HAP-1 (cell line): Measurements from ENCODE around the gene ERFL.

Source experiments
- DNase-seq, 2 experiments: peaks; one replicate each; pipeline ENCODE4 v3.0.0-alpha.2; 2016 to 2020; ENCODE audit warnings: low spot score in 2 of 2
- H3K27me3 ChIP-seq: fragments of 250-450 bp; sonication (Bioruptor Pico); 2 replicates; pipeline ENCODE4 v1.5.1; 2020; ENCODE audit warnings: low read depth, mild to moderate bottlenecking, moderate library complexity
- H3K36me3 ChIP-seq: fragments of 250-450 bp; sonication (Bioruptor Pico); replicated peaks from 2 replicates; pipeline ENCODE4 v1.5.1; 2020; ENCODE audit warnings: mild to moderate bottlenecking
- H3K4me1 ChIP-seq: fragments of 250-450 bp; sonication (Bioruptor Pico); 2 replicates; pipeline ENCODE4 v1.5.1; 2020; ENCODE audit warnings: mild to moderate bottlenecking
- H3K4me3 ChIP-seq: fragments of 250-450 bp; sonication (Bioruptor Pico); 2 replicates; pipeline ENCODE4 v1.5.1; 2020; ENCODE audit warnings: mild to moderate bottlenecking, moderate library complexity
- H3K9me3 ChIP-seq: fragments of 250-450 bp; sonication (Bioruptor Pico); 2 replicates; pipeline ENCODE4 v1.5.1; 2020; ENCODE audit warnings: mild to moderate bottlenecking, moderate library complexity
- in situ Hi-C: fragments of 300-500 bp; cut with MboI; formaldehyde crosslinking; loops from 3 replicates; pipeline ENCODE4 v1.14.3; 2020; ENCODE audit warnings: low sequenced_read_pairs, inconsistent platforms, mixed read lengths

ERFL gene

GRCh38 chr19:41896581-41896942, 31.7 kb downstream of the ERFL start:
- Histone ChIP-seq H3K4me1 (no peaks in the 10 kb centered on the region), H3K36me3 (peaks cover 34% of the 10 kb centered on the region), H3K4me3 (no peak overlapping the region), H3K9me3 (no peaks in the 10 kb centered on the region), H3K27me3 (no peaks in the 10 kb centered on the region)
- DNase-seq, result no peak
- in situ Hi-C loops, result no loop called here

GRCh38 chr19:41895745-41896580, 32.3 kb downstream of the ERFL start:
- Histone ChIP-seq H3K4me3 (no peak overlapping the region), H3K27me3 (no peaks in the 10 kb centered on the region), H3K9me3 (no peaks in the 10 kb centered on the region), H3K4me1 (no peaks in the 10 kb centered on the region), H3K36me3 (peaks cover 29% of the 10 kb centered on the region)
- no peak for DNase-seq
- in situ Hi-C loops, result no loop called here

GRCh38 chr19:41894350-41894749, 33.9 kb downstream of the ERFL start:
- Histone ChIP-seq H3K4me3 (no peak overlapping the region), H3K9me3 (no peaks in the 10 kb centered on the region), H3K36me3 (peaks cover 22% of the 10 kb centered on the region), H3K27me3 (no peaks in the 10 kb centered on the region), H3K4me1 (no peaks in the 10 kb centered on the region)
- DNase-seq, result no peak
- in situ Hi-C loops, result no loop called here

- DNase-seq, result peak in 1 of 2 experiments; percentile 35
- H3K27me3 ChIP-seq, result no peaks in the 10 kb centered on the region
- H3K9me3 ChIP-seq, result no peaks in the 10 kb centered on the region
- H3K36me3 ChIP-seq, result peaks cover 23% of the 10 kb centered on the region
- no peak overlapping the region for H3K4me3 ChIP-seq
- in situ Hi-C loops, result no loop called here
- no peaks in the 10 kb centered on the region for H3K4me1 ChIP-seq
Observed at GRCh38 chr19:41893899-41894298, 34.4 kb downstream of the ERFL start.

- Histone ChIP-seq H3K27me3 (no peaks in the 10 kb centered on the region), H3K36me3 (peaks cover 13% of the 10 kb centered on the region)
- in situ Hi-C loops, result no loop called here
Observed at GRCh38 chr19:41892173-41892902, 35.9 kb downstream of the ERFL start.

GRCh38 chr19:41890936-41891335, 37.3 kb downstream of the ERFL start:
- in situ Hi-C loops, result no loop called here
- H3K4me1 ChIP-seq, result no peaks in the 10 kb centered on the region
- no peaks in the 10 kb centered on the region for H3K9me3 ChIP-seq
- H3K4me3 ChIP-seq, result no peak overlapping the region
- no peak for DNase-seq
- H3K27me3 ChIP-seq, result no peaks in the 10 kb centered on the region
- H3K36me3 ChIP-seq, result peaks cover 12% of the 10 kb centered on the region

More at GRCh38 chr19:41892173-41892902, 35.9 kb downstream of the ERFL start:
- no peaks in the 10 kb centered on the region for H3K9me3 ChIP-seq
- H3K4me3 ChIP-seq, result no peak overlapping the region
- H3K4me1 ChIP-seq, result no peaks in the 10 kb centered on the region
- no peak for DNase-seq

- in situ Hi-C loops, result no loop called here
- Histone ChIP-seq H3K27me3 (no peaks in the 10 kb centered on the region), H3K36me3 (peaks cover 4% of the 10 kb centered on the region), H3K4me1 (peaks cover 2% of the 10 kb centered on the region; the same call in 1 of the 2 replicates), H3K9me3 (no peaks in the 10 kb centered on the region), H3K4me3 (no peak overlapping the region)
- no peak for DNase-seq
Observed at GRCh38 chr19:41889896-41890295, 38.4 kb downstream of the ERFL start.

GRCh38 chr19:41888926-41889325, 39.3 kb downstream of the ERFL start:
- no peak for DNase-seq
- Histone ChIP-seq H3K4me1 (peaks cover 5% of the 10 kb centered on the region; the same call in 1 of the 2 replicates), H3K9me3 (no peaks in the 10 kb centered on the region), H3K27me3 (no peaks in the 10 kb centered on the region), H3K36me3 (peaks cover 4% of the 10 kb centered on the region; the same call in 1 of the 2 replicates), H3K4me3 (no peak overlapping the region)
- in situ Hi-C loops, result no loop called here

- peaks cover 9% of the 10 kb centered on the region for H3K4me1 ChIP-seq
- H3K9me3 ChIP-seq, result no peaks in the 10 kb centered on the region
- H3K36me3 ChIP-seq, result peaks cover 4% of the 10 kb centered on the region; the same call in 1 of the 2 replicates
- in situ Hi-C loops, result no loop called here
- no peak overlapping the region for H3K4me3 ChIP-seq
- no peaks in the 10 kb centered on the region for H3K27me3 ChIP-seq
- no peak for DNase-seq
Observed at GRCh38 chr19:41887711-41888382, 40.4 kb downstream of the ERFL start.

- in situ Hi-C loops, result no loop called here
- H3K4me1 ChIP-seq, result peaks cover 9% of the 10 kb centered on the region
- peaks cover 4% of the 10 kb centered on the region; the same call in 1 of the 2 replicates for H3K36me3 ChIP-seq
- no peaks in the 10 kb centered on the region for H3K27me3 ChIP-seq
- H3K9me3 ChIP-seq, result no peaks in the 10 kb centered on the region
- no peak overlapping the region for H3K4me3 ChIP-seq
- DNase-seq, result no peak
Observed at GRCh38 chr19:41886761-41887710, 41.2 kb downstream of the ERFL start.

GRCh38 chr19:41883821-41884733, 44.2 kb downstream of the ERFL start:
- in situ Hi-C loops, result no loop called here
- H3K9me3 ChIP-seq, result no peaks in the 10 kb centered on the region
- H3K4me3 ChIP-seq, result peak overlapping the region; percentile 66
- no peaks in the 10 kb centered on the region for H3K27me3 ChIP-seq
- DNase-seq, result peak; percentile 94 to 96
- peaks cover 9% of the 10 kb centered on the region for H3K4me1 ChIP-seq
- peaks cover under 1% of the 10 kb centered on the region; the same call in 1 of the 2 replicates for H3K36me3 ChIP-seq

- H3K9me3 ChIP-seq, result no peaks in the 10 kb centered on the region
- in situ Hi-C loops, result no loop called here
- peak overlapping the region; percentile 66 for H3K4me3 ChIP-seq
- no peak for DNase-seq
- no peaks in the 10 kb centered on the region; the same call in 1 of the 2 replicates for H3K36me3 ChIP-seq
- H3K27me3 ChIP-seq, result no peaks in the 10 kb centered on the region
- peaks cover 9% of the 10 kb centered on the region for H3K4me1 ChIP-seq
Observed at GRCh38 chr19:41883463-41883820, 44.8 kb downstream of the ERFL start.
